ENCODE data around the gene RAB2B. TPM values are rescaled to one million over a fixed set of nuclear protein-coding genes. Genes with fewer than 3 reads are reported as not detected.

The RAB2B gene
- total RNA-seq, 1 donor from 2014 or later: 27.5 TPM

DNA sequence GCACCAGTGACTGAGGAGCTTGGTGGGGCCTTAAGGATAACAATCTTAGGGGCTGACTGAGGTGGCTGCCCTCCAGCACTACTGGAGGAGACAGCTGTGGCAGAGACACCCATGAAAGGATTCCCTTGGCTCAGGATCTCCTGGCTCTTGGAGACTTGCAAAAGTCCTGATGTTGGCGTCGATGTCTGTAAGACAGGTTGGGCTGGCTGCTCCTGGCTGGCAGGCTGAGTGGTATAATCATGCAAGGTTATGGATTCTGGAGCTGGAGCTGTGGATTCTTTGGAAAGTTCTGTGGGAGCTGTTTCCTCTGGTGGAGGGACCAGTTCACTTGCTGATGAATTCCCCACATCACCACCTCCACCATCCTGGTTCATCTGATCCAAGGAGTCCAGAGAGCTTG lies 45.6 kb downstream of the RAB2B start:
- intact Hi-C loops (cut with micrococcal nuclease): no loop called here
- no peak for ATAC-seq (ENCODE audit: low read depth)
- TF ChIP-seq CTCF (IDR thresholded peaks at IDR 0.05): no peak
- POLR2A ChIA-PET: no interaction called here
- Mint-ChIP-seq H3K4me3 (no peak overlapping the region), H3K9me3 (no peaks in the 10 kb centered on the region), H3K27me3 (no peaks in the 10 kb centered on the region), H3K4me1 (peaks cover 24% of the 10 kb centered on the region), H3K27ac (no peak overlapping the region), H3K36me3 (ENCODE audit: low read depth) (peaks cover 63% of the 10 kb centered on the region)
- CTCF ChIA-PET: no interaction called here
- DNase-seq: no peak

DNA sequence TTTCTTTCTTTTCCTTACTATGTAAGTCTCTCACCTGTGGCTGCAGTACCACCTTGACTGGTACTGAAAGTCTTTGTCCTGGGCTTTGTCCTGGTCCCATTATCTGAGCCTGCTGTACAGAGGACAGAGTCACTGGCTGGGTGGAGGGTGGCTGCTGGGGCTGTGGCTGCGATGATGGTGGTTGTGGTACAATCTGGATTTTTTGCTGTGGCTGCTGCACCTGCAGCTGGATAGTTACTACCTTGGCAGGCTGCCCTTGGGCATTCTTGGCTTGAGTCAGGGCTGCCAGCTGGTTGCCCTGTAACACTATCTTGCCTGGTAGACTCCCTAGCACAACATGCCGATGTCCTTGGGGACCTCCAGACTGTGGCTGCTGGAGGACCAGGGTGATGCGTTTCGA lies 47.8 kb downstream of the RAB2B start:
- Mint-ChIP-seq H3K27ac (no peak overlapping the region), H3K27me3 (no peaks in the 10 kb centered on the region), H3K9me3 (no peaks in the 10 kb centered on the region), H3K4me3 (no peak overlapping the region), H3K4me1 (peaks cover 4% of the 10 kb centered on the region), H3K36me3 (ENCODE audit: low read depth) (peaks cover 80% of the 10 kb centered on the region)
- ChIA-PET CTCF (no interaction called here), POLR2A (no interaction called here)
- TF ChIP-seq CTCF (IDR thresholded peaks at IDR 0.05): no peak
- DNase-seq (no peak), ATAC-seq (ENCODE audit: low read depth) (no peak)
- intact Hi-C loops (cut with micrococcal nuclease): no loop called here

DNA sequence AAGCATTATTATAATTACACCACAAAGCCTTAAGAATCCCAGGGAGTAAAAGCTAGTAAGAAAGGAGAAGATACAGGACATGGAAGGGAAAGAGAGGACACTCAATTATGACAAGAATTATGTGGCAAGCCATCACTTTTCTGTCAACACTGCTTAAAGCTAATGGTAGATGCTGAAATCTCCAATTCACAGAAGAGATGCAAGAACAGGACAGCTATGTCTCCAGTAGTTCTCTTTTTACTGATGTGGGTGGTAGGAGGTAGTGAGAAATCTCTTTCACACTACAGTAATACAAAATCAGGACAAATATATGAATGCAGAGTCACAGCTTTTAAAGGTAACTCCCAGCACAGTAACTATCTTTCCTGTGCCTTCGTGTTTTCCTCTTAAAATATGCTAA lies 50.1 kb downstream of the RAB2B start:
- Mint-ChIP-seq H3K27ac (no peak overlapping the region), H3K36me3 (ENCODE audit: low read depth) (peaks cover 88% of the 10 kb centered on the region), H3K4me1 (peaks cover 3% of the 10 kb centered on the region), H3K27me3 (no peaks in the 10 kb centered on the region), H3K9me3 (no peaks in the 10 kb centered on the region), H3K4me3 (no peak overlapping the region)
- TF ChIP-seq CTCF (IDR thresholded peaks at IDR 0.05): no peak
- ChIA-PET POLR2A (interaction anchor here (0.6 kb wide), 1 partner anchor 151 kb away, joined by 4 read pairs; no protein-coding TSS in a partner anchor), CTCF (no interaction called here)
- ATAC-seq (ENCODE audit: low read depth) (no peak), DNase-seq (no peak)
- intact Hi-C loops (cut with micrococcal nuclease): no loop called here

DNA sequence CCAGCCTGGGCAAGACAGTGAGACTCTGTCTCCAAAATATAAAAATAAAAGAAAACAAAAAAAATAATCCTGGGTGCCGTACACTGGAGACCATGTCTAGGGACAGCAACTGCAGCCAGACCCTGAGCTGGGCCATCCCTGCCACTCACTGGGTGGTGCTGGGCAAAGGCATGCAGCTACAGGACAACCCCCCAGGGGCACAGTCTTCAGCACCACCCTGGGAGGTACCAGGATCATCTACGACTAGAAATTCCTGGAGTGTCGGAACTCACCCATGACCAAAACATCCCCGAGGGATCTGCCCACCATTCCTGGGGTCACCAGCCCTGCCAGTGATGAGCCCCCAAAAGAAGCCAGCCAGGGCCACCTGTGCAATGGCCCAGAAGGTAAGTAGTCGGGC lies 57.2 kb downstream of the RAB2B start:
- DNase-seq (no peak), ATAC-seq (ENCODE audit: low read depth) (no peak)
- POLR2A ChIA-PET: no interaction called here
- Mint-ChIP-seq H3K4me3 (no peak overlapping the region), H3K27ac (no peak overlapping the region), H3K9me3 (no peaks in the 10 kb centered on the region), H3K27me3 (no peaks in the 10 kb centered on the region), H3K36me3 (ENCODE audit: low read depth) (peaks cover 75% of the 10 kb centered on the region), H3K4me1 (no peaks in the 10 kb centered on the region)
- intact Hi-C loops (cut with micrococcal nuclease): no loop called here
- CTCF ChIA-PET: no interaction called here
- no peak for TF ChIP-seq CTCF (IDR thresholded peaks at IDR 0.05)

DNA sequence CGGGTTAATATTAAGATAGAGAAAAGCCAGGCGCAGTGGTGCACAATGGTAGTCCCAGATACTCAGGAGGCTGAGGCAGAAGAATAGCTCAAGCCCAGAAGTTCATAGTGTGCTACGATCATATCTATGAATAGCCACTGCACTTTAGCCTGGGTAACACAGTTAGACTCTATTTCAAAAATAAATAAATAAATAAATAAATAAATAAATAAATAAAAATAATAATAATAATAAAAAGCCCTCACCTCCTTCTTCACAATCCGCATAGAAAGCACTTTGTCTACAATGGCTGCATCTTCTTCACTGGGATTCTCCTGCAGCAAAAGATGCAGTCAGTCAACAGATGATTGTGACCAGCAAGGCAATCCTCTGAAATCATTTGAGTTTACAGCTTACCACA lies 61.4 kb downstream of the RAB2B start:
- ChIA-PET CTCF (interaction anchor here (0.5 kb wide), 1 partner anchor 673 kb away, joined by 3 read pairs; no protein-coding TSS in a partner anchor), POLR2A (no interaction called here)
- intact Hi-C loops (cut with micrococcal nuclease): no loop called here
- Mint-ChIP-seq H3K9me3 (no peaks in the 10 kb centered on the region), H3K4me1 (no peaks in the 10 kb centered on the region), H3K27ac (no peak overlapping the region), H3K4me3 (no peak overlapping the region), H3K36me3 (ENCODE audit: low read depth) (peaks cover 82% of the 10 kb centered on the region), H3K27me3 (no peaks in the 10 kb centered on the region)
- no peak for ATAC-seq (ENCODE audit: low read depth)
- DNase-seq: no peak
- no peak for TF ChIP-seq CTCF (IDR thresholded peaks at IDR 0.05)
